ENCODE results near the gene MS4A8. TPM values are rescaled to one million over a fixed set of nuclear protein-coding genes. Genes with fewer than 3 reads are reported as not detected.
"Not testable (repeated sequence)": the region's sequence is repeated elsewhere in the genome, so short reads cannot be mapped to it uniquely, and the experiment has no call there.

Gene MS4A8
- total and polyA plus RNA-seq, 5 donors, result 0.16 TPM; not detected in 4

- intact Hi-C loops (cut with DNase I), result no loop called here
- 46% methylated on average over 4 of the region's 4 CpGs for WGBS
Measured at GRCh38 chr11:60753309-60753708, 53.9 kb downstream of the MS4A8 start.

GRCh38 chr11:60754887-60755286 lies 55.5 kb downstream of the MS4A8 start:
- Histone ChIP-seq H3K9me3 (ENCODE audit: control insufficient read depth, low read length) (no peaks in the 10 kb centered on the region), H3K27ac (ENCODE audit: low read length) (no peak overlapping the region), H3K4me1 (ENCODE audit: control insufficient read depth, insufficient read depth, low read length) (no peaks in the 10 kb centered on the region), H3K27me3 (ENCODE audit: control insufficient read depth, insufficient read depth) (peaks cover 4% of the 10 kb centered on the region), H3K4me3 (ENCODE audit: low read length) (no peak overlapping the region)
- DNase-seq (no peak), ATAC-seq (no peak)
- 94% methylated on average over 6 of the region's 6 CpGs for WGBS
- intact Hi-C loops (cut with DNase I), result no loop called here

More at GRCh38 chr11:60753309-60753708, 53.9 kb downstream of the MS4A8 start:
- no peak overlapping the region for H3K4me3 ChIP-seq (ENCODE audit: low read length)
- H3K9me3 ChIP-seq (ENCODE audit: control insufficient read depth, low read length), result no peaks in the 10 kb centered on the region
- H3K27me3 ChIP-seq (ENCODE audit: control insufficient read depth, insufficient read depth), result peaks cover 4% of the 10 kb centered on the region
- no peak for DNase-seq
- ATAC-seq, result no peak
- H3K4me1 ChIP-seq (ENCODE audit: control insufficient read depth, insufficient read depth, low read length), result no peaks in the 10 kb centered on the region
- no peak overlapping the region for H3K27ac ChIP-seq (ENCODE audit: low read length)

GRCh38 chr11:60756307-60757032 lies 57.1 kb downstream of the MS4A8 start, which contains the start of gene MS4A15:
TSS of gene MS4A15 (plus strand) at chr11:60756867. CDS start at chr11:60763734, 6,867 bp downstream.
- Histone ChIP-seq H3K27me3 (ENCODE audit: control insufficient read depth, insufficient read depth) (peaks cover 4% of the 10 kb centered on the region), H3K4me3 (ENCODE audit: low read length) (no peak within 1 kb of the TSS), H3K27ac (ENCODE audit: low read length) (no peak within 1 kb of the TSS), H3K4me1 (ENCODE audit: control insufficient read depth, insufficient read depth, low read length) (no peaks in the 10 kb centered on the region), H3K9me3 (ENCODE audit: control insufficient read depth, low read length) (no peaks in the 10 kb centered on the region)
- 62% methylated on average over 14 of the region's 14 CpGs for WGBS
- ATAC-seq, result no peak
- intact Hi-C loops (cut with DNase I), result no loop called here
- DNase-seq, result no peak

GRCh38 chr11:60757231-60757800 lies 57.9 kb downstream of the MS4A8 start:
- ATAC-seq, result no peak
- H3K4me1 ChIP-seq (ENCODE audit: control insufficient read depth, insufficient read depth, low read length), result no peaks in the 10 kb centered on the region
- DNase-seq, result no peak

GRCh38 chr11:60758671-60759070 lies 59.3 kb downstream of the MS4A8 start:
- H3K4me3 ChIP-seq (ENCODE audit: low read length); H3K9me3 ChIP-seq (ENCODE audit: control insufficient read depth, low read length); H3K4me1 ChIP-seq (ENCODE audit: control insufficient read depth, insufficient read depth, low read length); intact Hi-C loops (cut with DNase I); ATAC-seq; H3K27ac ChIP-seq (ENCODE audit: low read length); H3K27me3 ChIP-seq (ENCODE audit: control insufficient read depth, insufficient read depth); DNase-seq: not testable (repeated sequence)
- WGBS, result 96% methylated on average over 4 of the region's 4 CpGs

More at GRCh38 chr11:60757231-60757800, 57.9 kb downstream of the MS4A8 start:
- intact Hi-C loops (cut with DNase I), result no loop called here
- 88% methylated on average over 19 of the region's 19 CpGs for WGBS
- Histone ChIP-seq H3K27me3 (ENCODE audit: control insufficient read depth, insufficient read depth) (peaks cover 4% of the 10 kb centered on the region), H3K27ac (ENCODE audit: low read length) (no peak overlapping the region), H3K9me3 (ENCODE audit: control insufficient read depth, low read length) (no peaks in the 10 kb centered on the region), H3K4me3 (ENCODE audit: low read length) (no peak overlapping the region)

GRCh38 chr11:60759438-60760225 lies 60.2 kb downstream of the MS4A8 start:
- H3K4me3 ChIP-seq (ENCODE audit: low read length); H3K9me3 ChIP-seq (ENCODE audit: control insufficient read depth, low read length); intact Hi-C loops (cut with DNase I); H3K27me3 ChIP-seq (ENCODE audit: control insufficient read depth, insufficient read depth); DNase-seq; H3K27ac ChIP-seq (ENCODE audit: low read length); H3K4me1 ChIP-seq (ENCODE audit: control insufficient read depth, insufficient read depth, low read length); ATAC-seq: not testable (repeated sequence)
- 52% methylated on average over 22 of the region's 22 CpGs for WGBS

GRCh38 chr11:60761436-60762190 lies 62.2 kb downstream of the MS4A8 start:
- Histone ChIP-seq H3K27me3 (ENCODE audit: control insufficient read depth, insufficient read depth) (no peaks in the 10 kb centered on the region), H3K4me1 (ENCODE audit: control insufficient read depth, insufficient read depth, low read length) (no peaks in the 10 kb centered on the region), H3K9me3 (ENCODE audit: control insufficient read depth, low read length) (no peaks in the 10 kb centered on the region), H3K27ac (ENCODE audit: low read length) (no peak overlapping the region), H3K4me3 (ENCODE audit: low read length) (no peak overlapping the region)
- ATAC-seq (no peak), DNase-seq (no peak)
- intact Hi-C loops (cut with DNase I), result no loop called here
- WGBS, result 76% methylated on average over 4 of the region's 4 CpGs

- no peak overlapping the region for H3K27ac ChIP-seq (ENCODE audit: low read length)
- no peaks in the 10 kb centered on the region for H3K9me3 ChIP-seq (ENCODE audit: control insufficient read depth, low read length)
- ATAC-seq (no peak), DNase-seq (no peak)
- no peaks in the 10 kb centered on the region for H3K4me1 ChIP-seq (ENCODE audit: control insufficient read depth, insufficient read depth, low read length)
- intact Hi-C loops (cut with DNase I), result no loop called here
- 61% methylated on average over 11 of the region's 11 CpGs for WGBS
- no peaks in the 10 kb centered on the region for H3K27me3 ChIP-seq (ENCODE audit: control insufficient read depth, insufficient read depth)
- no peak overlapping the region for H3K4me3 ChIP-seq (ENCODE audit: low read length)
Measured at GRCh38 chr11:60762851-60763691, 63.7 kb downstream of the MS4A8 start.

- H3K27me3 ChIP-seq (ENCODE audit: control insufficient read depth, insufficient read depth), result no peaks in the 10 kb centered on the region
Measured at GRCh38 chr11:60763692-60764369, 64.4 kb downstream of the MS4A8 start.

GRCh38 chr11:60764879-60765278 lies 65.5 kb downstream of the MS4A8 start:
- ATAC-seq (no peak), DNase-seq (no peak)
- intact Hi-C loops (cut with DNase I), result no loop called here
- no peaks in the 10 kb centered on the region for H3K9me3 ChIP-seq (ENCODE audit: control insufficient read depth, low read length)
- H3K27ac ChIP-seq (ENCODE audit: low read length), result no peak overlapping the region
- H3K4me3 ChIP-seq (ENCODE audit: low read length), result no peak overlapping the region
- H3K4me1 ChIP-seq (ENCODE audit: control insufficient read depth, insufficient read depth, low read length), result no peaks in the 10 kb centered on the region
- no peaks in the 10 kb centered on the region for H3K27me3 ChIP-seq (ENCODE audit: control insufficient read depth, insufficient read depth)
- 41% methylated on average over 1 of the region's 1 CpG for WGBS

More at GRCh38 chr11:60763692-60764369, 64.4 kb downstream of the MS4A8 start:
- DNase-seq (no peak), ATAC-seq (no peak)
- WGBS, result 84% methylated on average over 11 of the region's 11 CpGs
- Histone ChIP-seq H3K4me1 (ENCODE audit: control insufficient read depth, insufficient read depth, low read length) (no peaks in the 10 kb centered on the region), H3K27ac (ENCODE audit: low read length) (no peak overlapping the region), H3K4me3 (ENCODE audit: low read length) (no peak overlapping the region), H3K9me3 (ENCODE audit: control insufficient read depth, low read length) (no peaks in the 10 kb centered on the region)
- intact Hi-C loops (cut with DNase I), result no loop called here
